ENCODE data around the gene GRM8. TPM values are rescaled to one million over a fixed set of nuclear protein-coding genes. Genes with fewer than 3 reads are reported as not detected.

GRM8 gene
- total RNA-seq, 2 experiments from 2014 or later, result not detected

GRCh38 chr7:126569402-126569801 is 683.3 kb downstream of the GRM8 start:
- no TSS peak for BruUV-seq (replicated peaks)

GRCh38 chr7:126557271-126557670 is 695.5 kb downstream of the GRM8 start:
- intact Hi-C loops (cut with micrococcal nuclease; ENCODE audit: unreplicated experiment), result no loop called here
- POLR2A ChIA-PET, result interaction anchor here (0.7 kb wide), 1 partner anchor 17 kb away, joined by 3 read pairs; no protein-coding TSS in a partner anchor
- Histone ChIP-seq H2AFZ (ENCODE audit: low read length) (no peak overlapping the region), H3K4me2 (ENCODE audit: low read length) (no peak overlapping the region), H3K79me2 (ENCODE audit: insufficient read depth, low read depth, low read length) (no peaks in the 10 kb centered on the region), H3K9me3 (ENCODE audit: low read length) (no peaks in the 10 kb centered on the region), H3K4me1 (ENCODE audit: insufficient read depth, low read length, poor library complexity, severe bottlenecking) (no peaks in the 10 kb centered on the region), H3K9me2 (ENCODE audit: insufficient read depth, low read length) (no peaks in the 10 kb centered on the region), H3K27ac (ENCODE audit: low read depth, low read length, poor library complexity, severe bottlenecking) (no peak overlapping the region), H4K20me1 (ENCODE audit: insufficient read depth, low read length) (no peaks in the 10 kb centered on the region), H3K4me3 (ENCODE audit: low read depth, low read length, poor library complexity, severe bottlenecking) (no peak overlapping the region), H3K36me3 (ENCODE audit: insufficient read depth, low read length) (no peaks in the 10 kb centered on the region)
- CTCF ChIA-PET (ENCODE audit: unreplicated experiment), result no interaction called here
- no TSS peak for BruUV-seq (replicated peaks)
- TF ChIP-seq CTCF (conservative IDR thresholded peaks at IDR 0.05; ENCODE audit: low read length), result no peak
- no peak for TF ChIP-seq EZH2phosphoT487 (IDR thresholded peaks at IDR 0.05; ENCODE audit: borderline replicate concordance, low read depth, low read length)
- DNase-seq (ENCODE audit: low spot score), result no peak

More at GRCh38 chr7:126569402-126569801, 683.3 kb downstream of the GRM8 start:
- no peak overlapping the region for H3K4me3 ChIP-seq (ENCODE audit: low read depth, low read length, poor library complexity, severe bottlenecking)
- no peak overlapping the region for H3K4me2 ChIP-seq (ENCODE audit: low read length)
- no peaks in the 10 kb centered on the region for H3K4me1 ChIP-seq (ENCODE audit: insufficient read depth, low read length, poor library complexity, severe bottlenecking)
- no peaks in the 10 kb centered on the region for H3K9me3 ChIP-seq (ENCODE audit: low read length)
- intact Hi-C loops (cut with micrococcal nuclease; ENCODE audit: unreplicated experiment), result no loop called here
- H2AFZ ChIP-seq (ENCODE audit: low read length), result no peak overlapping the region
- H3K27ac ChIP-seq (ENCODE audit: low read depth, low read length, poor library complexity, severe bottlenecking), result no peak overlapping the region
- H3K9me2 ChIP-seq (ENCODE audit: insufficient read depth, low read length), result no peaks in the 10 kb centered on the region
- H3K79me2 ChIP-seq (ENCODE audit: insufficient read depth, low read depth, low read length), result no peaks in the 10 kb centered on the region
- ChIA-PET CTCF (ENCODE audit: unreplicated experiment) (no interaction called here), POLR2A (no interaction called here)
- no peak for TF ChIP-seq CTCF (conservative IDR thresholded peaks at IDR 0.05; ENCODE audit: low read length)
- no peak for TF ChIP-seq EZH2phosphoT487 (IDR thresholded peaks at IDR 0.05; ENCODE audit: borderline replicate concordance, low read depth, low read length)
- no peak for DNase-seq (ENCODE audit: low spot score)
- H4K20me1 ChIP-seq (ENCODE audit: insufficient read depth, low read length), result no peaks in the 10 kb centered on the region
- no peaks in the 10 kb centered on the region for H3K36me3 ChIP-seq (ENCODE audit: insufficient read depth, low read length)

GRCh38 chr7:126541406-126541805 is 711.3 kb downstream of the GRM8 start:
- no TSS peak for BruUV-seq (replicated peaks)
- Histone ChIP-seq H3K79me2 (ENCODE audit: insufficient read depth, low read depth, low read length) (no peaks in the 10 kb centered on the region), H3K4me2 (ENCODE audit: low read length) (no peak overlapping the region), H3K27ac (ENCODE audit: low read depth, low read length, poor library complexity, severe bottlenecking) (no peak overlapping the region), H3K36me3 (ENCODE audit: insufficient read depth, low read length) (no peaks in the 10 kb centered on the region), H2AFZ (ENCODE audit: low read length) (no peak overlapping the region), H3K9me2 (ENCODE audit: insufficient read depth, low read length) (no peaks in the 10 kb centered on the region), H3K4me3 (ENCODE audit: low read depth, low read length, poor library complexity, severe bottlenecking) (no peak overlapping the region), H3K4me1 (ENCODE audit: insufficient read depth, low read length, poor library complexity, severe bottlenecking) (no peaks in the 10 kb centered on the region), H4K20me1 (ENCODE audit: insufficient read depth, low read length) (no peaks in the 10 kb centered on the region), H3K9me3 (ENCODE audit: low read length) (no peaks in the 10 kb centered on the region)
- POLR2A ChIA-PET, result no interaction called here
- TF ChIP-seq EZH2phosphoT487 (IDR thresholded peaks at IDR 0.05; ENCODE audit: borderline replicate concordance, low read depth, low read length), result no peak
- no peak for DNase-seq (ENCODE audit: low spot score)
- CTCF ChIA-PET (ENCODE audit: unreplicated experiment), result no interaction called here
- intact Hi-C loops (cut with micrococcal nuclease; ENCODE audit: unreplicated experiment), result no loop called here
